Inflammatory macrophage treated with lipopolysaccharide for 1 hour (primary cell): ENCODE measurements around the gene PDLIM5.
"Not testable (repeated sequence)": the region's sequence is repeated elsewhere in the genome, so short reads cannot be mapped to it uniquely, and the experiment has no call there.

Source experiments
- DNase-seq, 2 donors: peaks; one replicate each; pipeline ENCODE4 v3.0.0-alpha.2; 2020 to 2022

Gene PDLIM5

GRCh38 chr4:94498502-94498901 lies 46.8 kb downstream of the PDLIM5 start:
- no peak for DNase-seq

- DNase-seq: no peak
These were observed 48.9 kb downstream of the PDLIM5 start for GRCh38 chr4:94500685-94501084.

- no peak for DNase-seq
These were observed 52.8 kb downstream of the PDLIM5 start for GRCh38 chr4:94504545-94504944.

GRCh38 chr4:94506822-94507221 lies 55.1 kb downstream of the PDLIM5 start:
- DNase-seq: no peak

GRCh38 chr4:94507281-94507680 lies 55.5 kb downstream of the PDLIM5 start:
- DNase-seq: no peak

- peak; percentile 27 to 64 for DNase-seq
These were observed 56.0 kb downstream of the PDLIM5 start for GRCh38 chr4:94507708-94508107.

GRCh38 chr4:94508296-94508695 lies 56.6 kb downstream of the PDLIM5 start:
- no peak for DNase-seq

GRCh38 chr4:94508806-94509205 lies 57.1 kb downstream of the PDLIM5 start:
- no peak for DNase-seq

GRCh38 chr4:94511591-94511990 lies 59.8 kb downstream of the PDLIM5 start:
- DNase-seq: no peak

- DNase-seq: not testable (repeated sequence)
These were observed 61.8 kb downstream of the PDLIM5 start for GRCh38 chr4:94513532-94513931.

GRCh38 chr4:94515365-94515764 lies 63.6 kb downstream of the PDLIM5 start:
- no peak for DNase-seq

- no peak for DNase-seq
These were observed 64.3 kb downstream of the PDLIM5 start for GRCh38 chr4:94516067-94516466.

- DNase-seq: no peak
These were observed 65.3 kb downstream of the PDLIM5 start for GRCh38 chr4:94516999-94517398.

- no peak for DNase-seq
These were observed 65.8 kb downstream of the PDLIM5 start for GRCh38 chr4:94517492-94517891.

- peak; percentile 17 to 38 for DNase-seq
These were observed 67.3 kb downstream of the PDLIM5 start for GRCh38 chr4:94519019-94519418.

- peak in 1 of 2 donors; percentile 19 for DNase-seq
These were observed 68.4 kb downstream of the PDLIM5 start for GRCh38 chr4:94519925-94520789.

GRCh38 chr4:94523033-94523580 lies 71.4 kb downstream of the PDLIM5 start:
- DNase-seq: peak; percentile 35 to 64

GRCh38 chr4:94523617-94524016 lies 71.9 kb downstream of the PDLIM5 start:
- DNase-seq: no peak

- DNase-seq: no peak
These were observed 74.4 kb downstream of the PDLIM5 start for GRCh38 chr4:94525993-94526728.

GRCh38 chr4:94527556-94528233 lies 76.0 kb downstream of the PDLIM5 start:
- DNase-seq: no peak

- no peak for DNase-seq
These were observed 77.2 kb downstream of the PDLIM5 start for GRCh38 chr4:94528792-94529451.

GRCh38 chr4:94530073-94530472 lies 78.3 kb downstream of the PDLIM5 start:
- peak in 1 of 2 donors; percentile 25 for DNase-seq
